GM12878 (cell line): ENCODE measurements around the gene MEF2C. TPM values are rescaled to one million over a fixed set of nuclear protein-coding genes. Genes with fewer than 3 reads are reported as not detected.

Experiments
- ATF3 ChIP-seq: IDR thresholded peaks from 2 replicates; pipeline ENCODE4 v1.6.1; 2011; ENCODE audit warnings: low read depth, mild to moderate bottlenecking, low read length, moderate library complexity, borderline replicate concordance; ENCODE audit errors: extremely low read depth
- CBX3 ChIP-seq: fragments of 200-600 bp; sonication (generic); IDR thresholded peaks from 2 replicates; pipeline ENCODE4 v1.6.1; 2016; ENCODE audit warnings: low read depth, borderline replicate concordance
- CHD2 ChIP-seq: IDR thresholded peaks from 2 replicates; pipeline ENCODE4 v1.6.1; 2011; ENCODE audit warnings: low read depth, low read length, improper control_type of control experiment, borderline replicate concordance
- ELK1 ChIP-seq: IDR thresholded peaks from 2 replicates; pipeline ENCODE4 v1.6.1; 2012; ENCODE audit warnings: low read depth, low read length, improper control_type of control experiment
- EP300 ChIP-seq, 2 experiments: fragments of 150-350 bp in 1 of 2; IDR thresholded peaks; 2 replicates each; pipeline ENCODE4 v1.6.1; 2011 to 2012; ENCODE audit warnings: low read depth in 2 of 2, low read length in 2 of 2, borderline replicate concordance in 1 of 2, improper control_type of control experiment in 1 of 2, inconsistent platforms in 1 of 2; ENCODE audit not compliant: control insufficient read depth in 1 of 2
- HCFC1 ChIP-seq: fragments of 150-350 bp; IDR thresholded peaks from 2 replicates; pipeline ENCODE4 v1.6.1; 2014; ENCODE audit warnings: low read length
- KLF5 ChIP-seq: fragments of 450-650 bp; IDR thresholded peaks from 2 replicates; pipeline ENCODE4 v1.6.1; 2014; ENCODE audit warnings: mild to moderate bottlenecking; ENCODE audit not compliant: partially characterized antibody
- MXI1 ChIP-seq: fragments of 150-350 bp; IDR thresholded peaks from 2 replicates; pipeline ENCODE4 v1.6.1; 2011; ENCODE audit warnings: low read depth, mild to moderate bottlenecking, inconsistent platforms, low read length, improper control_type of control experiment
- MYB ChIP-seq: fragments of 150-350 bp; IDR thresholded peaks from 2 replicates; pipeline ENCODE4 v1.6.1; 2014; ENCODE audit warnings: mild to moderate bottlenecking, low read depth, low read length, borderline replicate concordance
- MYC ChIP-seq: IDR thresholded peaks from 2 replicates; pipeline ENCODE4 v1.6.1; 2011; ENCODE audit warnings: mild to moderate bottlenecking, low read length, moderate library complexity, inconsistent platforms; ENCODE audit not compliant: insufficient read depth, insufficient replicate concordance, insufficient read length, severe bottlenecking
- NRF1 ChIP-seq: conservative IDR thresholded peaks from 2 replicates; pipeline ENCODE4 v1.6.1; 2011; ENCODE audit warnings: mild to moderate bottlenecking, low read depth, low read length, improper control_type of control experiment
- PAX8 ChIP-seq: fragments of 450-650 bp; IDR thresholded peaks from 2 replicates; pipeline ENCODE4 v1.6.1; 2017; ENCODE audit warnings: mild to moderate bottlenecking, moderate library complexity
- PML ChIP-seq: IDR thresholded peaks from 2 replicates; pipeline ENCODE4 v1.6.1; 2012; ENCODE audit warnings: low read length, inconsistent platforms
- PRDM15 ChIP-seq: fragments of 450-650 bp; formaldehyde crosslinking; IDR thresholded peaks from 2 replicates; pipeline ENCODE4 v1.4.0; 2020; ENCODE audit warnings: mild to moderate bottlenecking, moderate library complexity
- TAF1 ChIP-seq: IDR thresholded peaks from 2 replicates; pipeline ENCODE4 v1.6.1; 2011; ENCODE audit warnings: mild to moderate bottlenecking, low read depth, low read length, borderline replicate concordance
- ZBTB40 ChIP-seq: fragments of 450-650 bp; IDR thresholded peaks from 2 replicates; pipeline ENCODE4 v1.6.1; 2016; ENCODE audit warnings: mild to moderate bottlenecking, moderate library complexity, borderline replicate concordance
- ZNF207 ChIP-seq: fragments of 450-650 bp; IDR thresholded peaks from 2 replicates; pipeline ENCODE4 v1.6.1; 2014; ENCODE audit warnings: antibody characterized with exemption, mild to moderate bottlenecking, borderline replicate concordance
- polyA plus RNA-seq, 11 experiments: library from polyadenylated mRNA; depleted of rRNA in 4 of 11; unstranded in 6 of 11; stranded (reverse) in 5 of 11; fragments of >200 nt; fragmentation: Nextera tagmentation in 4 of 11; fragmentation: Illumina TruSeq in 1 of 11; extraction: Ambion mirVana in 4 of 11; extraction: Trizol in 1 of 11; gene quantifications; 1 replicate in 1 of 11; 2 replicates in 10 of 11; pipeline versions ENCODE4 v1.2.1 to v1.2.3, GENCODE V29; 2011 to 2016; ENCODE audit warnings: inconsistent platforms in 2 of 11, missing spikeins in 2 of 11, low read depth in 1 of 11
- total RNA-seq, 4 experiments: library from RNA; depleted of rRNA in 3 of 4; stranded (reverse); fragments of >200 nt in 3 of 4; fragmentation: Illumina TruSeq in 1 of 4; extraction: Trizol in 1 of 4; gene quantifications; 2 replicates each; pipeline versions ENCODE4 v1.2.1 to v1.2.3, GENCODE V29; 2013 to 2021

Gene MEF2C
- total and polyA plus RNA-seq, 10 of the 15 experiments (the other 5 are each of a cell fraction or from before 2014, with no cell fraction given): 104 to 225 (median 180) TPM

- TF ChIP-seq ZBTB40: no peak
- TF ChIP-seq TAF1: peak; percentile 53; the same call in 1 of the 2 replicates
- TF ChIP-seq ELK1: no peak
- no peak for TF ChIP-seq HCFC1
- no peak for TF ChIP-seq NRF1
- TF ChIP-seq MXI1: peak; percentile 77; the same call in 1 of the 2 replicates
- no peak for TF ChIP-seq EP300 (IDR thresholded peaks at IDR 0.05; ENCODE audit: borderline replicate concordance in 1 of 2, control insufficient read depth in 1 of 2, low read depth in 2 of 2, low read length in 2 of 2)
- no peak for TF ChIP-seq KLF5
- TF ChIP-seq PRDM15: no peak
- no peak for TF ChIP-seq PAX8
- no peak for TF ChIP-seq ZNF207
- TF ChIP-seq MYB: no peak
- no peak for TF ChIP-seq CBX3
- no peak for TF ChIP-seq ATF3
- peak; percentile 72 for TF ChIP-seq MYC
- peak; percentile 76; the same call in 1 of the 2 replicates for TF ChIP-seq PML
- TF ChIP-seq CHD2: no peak
Measured at GRCh38 chr5:88889189-88890069, 6.4 kb upstream of the MEF2C start (continued).
